Measurements from ENCODE around the gene LOC128125822.

Gene LOC128125822

GRCh38 chr6:63554782-63555181 is 17.5 kb upstream of the LOC128125822 start:
- TF ChIP-seq, protein P1, sequence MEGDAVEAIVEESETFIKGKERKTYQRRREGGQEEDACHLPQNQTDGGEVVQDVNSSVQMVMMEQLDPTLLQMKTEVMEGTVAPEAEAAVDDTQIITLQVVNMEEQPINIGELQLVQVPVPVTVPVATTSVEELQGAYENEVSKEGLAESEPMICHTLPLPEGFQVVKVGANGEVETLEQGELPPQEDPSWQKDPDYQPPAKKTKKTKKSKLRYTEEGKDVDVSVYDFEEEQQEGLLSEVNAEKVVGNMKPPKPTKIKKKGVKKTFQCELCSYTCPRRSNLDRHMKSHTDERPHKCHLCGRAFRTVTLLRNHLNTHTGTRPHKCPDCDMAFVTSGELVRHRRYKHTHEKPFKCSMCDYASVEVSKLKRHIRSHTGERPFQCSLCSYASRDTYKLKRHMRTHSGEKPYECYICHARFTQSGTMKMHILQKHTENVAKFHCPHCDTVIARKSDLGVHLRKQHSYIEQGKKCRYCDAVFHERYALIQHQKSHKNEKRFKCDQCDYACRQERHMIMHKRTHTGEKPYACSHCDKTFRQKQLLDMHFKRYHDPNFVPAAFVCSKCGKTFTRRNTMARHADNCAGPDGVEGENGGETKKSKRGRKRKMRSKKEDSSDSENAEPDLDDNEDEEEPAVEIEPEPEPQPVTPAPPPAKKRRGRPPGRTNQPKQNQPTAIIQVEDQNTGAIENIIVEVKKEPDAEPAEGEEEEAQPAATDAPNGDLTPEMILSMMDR (IDR thresholded peaks at IDR 0.05; ENCODE audit: low read depth, low read length), result no peak
- DNase-seq (ENCODE audit: extremely low read depth, low read depth), result no peak

- TF ChIP-seq, protein P1 (IDR thresholded peaks at IDR 0.05; ENCODE audit: low read depth, low read length), result no peak
- no peak for DNase-seq (ENCODE audit: extremely low read depth, low read depth)
Measured at GRCh38 chr6:63556369-63556768, 15.9 kb upstream of the LOC128125822 start.

GRCh38 chr6:63558278-63558677 is 14.0 kb upstream of the LOC128125822 start:
- TF ChIP-seq, protein P1 (IDR thresholded peaks at IDR 0.05; ENCODE audit: low read depth, low read length), result no peak
- no peak for DNase-seq (ENCODE audit: extremely low read depth, low read depth)

GRCh38 chr6:63560801-63561287 is 11.4 kb upstream of the LOC128125822 start:
- DNase-seq (ENCODE audit: extremely low read depth, low read depth), result no peak
- TF ChIP-seq, protein P1 (IDR thresholded peaks at IDR 0.05; ENCODE audit: low read depth, low read length), result no peak

DNA sequence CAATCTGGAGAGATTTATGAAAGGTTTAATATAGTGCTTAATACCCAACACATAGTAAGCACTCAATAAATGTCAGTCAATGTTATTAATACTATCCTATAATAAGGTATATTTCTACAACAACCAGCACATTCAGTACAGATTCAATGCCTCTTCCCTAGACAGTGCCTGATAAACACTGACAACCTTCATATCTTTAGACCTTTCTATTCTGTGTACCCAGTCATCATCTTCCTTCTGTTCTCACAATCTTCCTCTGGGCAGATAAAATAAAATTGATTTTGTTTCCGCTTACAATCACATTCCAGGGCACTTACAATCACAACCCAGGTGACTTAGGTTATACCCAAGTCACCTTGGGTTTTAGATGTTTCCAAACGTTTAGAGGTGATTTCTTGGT is 11.0 kb upstream of the LOC128125822 start:
- DNase-seq (ENCODE audit: extremely low read depth, low read depth), result no peak
- TF ChIP-seq, protein P1 (IDR thresholded peaks at IDR 0.05; ENCODE audit: low read depth, low read length), result no peak

- TF ChIP-seq, protein P1 (IDR thresholded peaks at IDR 0.05; ENCODE audit: low read depth, low read length), result no peak
- DNase-seq (ENCODE audit: extremely low read depth, low read depth), result no peak
Measured at GRCh38 chr6:63563235-63563634, 9.0 kb upstream of the LOC128125822 start.

- no peak for DNase-seq (ENCODE audit: extremely low read depth, low read depth)
- TF ChIP-seq, protein P1 (IDR thresholded peaks at IDR 0.05; ENCODE audit: low read depth, low read length), result no peak
Measured at GRCh38 chr6:63565058-63565726, 7.1 kb upstream of the LOC128125822 start.
